ENCODE results near the gene THSD4.

The THSD4 gene

DNA sequence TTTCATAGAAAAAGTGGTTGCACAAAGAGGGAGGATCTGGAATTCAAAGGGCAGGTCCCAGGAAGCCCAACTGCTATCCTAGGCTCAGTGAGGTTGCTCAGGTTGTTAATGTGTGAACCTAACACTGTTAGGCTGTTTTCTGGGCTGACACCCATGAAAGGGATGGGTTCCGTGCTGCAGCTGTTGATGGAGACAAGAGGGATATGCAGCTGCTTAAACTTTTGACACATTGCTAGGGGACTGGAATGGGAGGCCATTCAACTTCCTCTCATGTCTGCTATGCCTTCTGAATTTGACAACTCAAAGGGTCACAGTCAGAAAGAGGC, 497.1 kb downstream of the THSD4 start:
- DNase-seq (ENCODE audit: low read depth in 2 of 2) = no peak

DNA sequence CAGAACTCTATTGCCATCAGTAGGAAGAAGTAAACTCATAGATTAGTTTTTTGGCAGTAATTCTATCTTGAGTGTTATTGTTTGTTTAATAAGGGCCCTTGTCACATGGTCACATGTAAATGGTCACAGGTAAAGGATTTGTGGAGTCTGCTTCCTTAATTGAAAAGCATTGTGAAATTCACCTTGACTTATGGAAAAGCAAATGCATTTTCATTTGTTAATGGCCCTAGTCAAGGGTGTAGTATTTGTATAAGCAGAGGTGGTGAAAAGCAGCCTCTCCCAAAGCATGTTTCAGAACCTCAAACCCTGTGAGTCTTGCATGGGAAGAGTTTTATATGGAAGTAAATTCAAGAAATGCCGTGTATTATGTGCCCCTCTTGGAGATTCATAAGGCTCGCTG, 497.6 kb downstream of the THSD4 start:
- DNase-seq (ENCODE audit: low read depth in 2 of 2) = no peak

DNA sequence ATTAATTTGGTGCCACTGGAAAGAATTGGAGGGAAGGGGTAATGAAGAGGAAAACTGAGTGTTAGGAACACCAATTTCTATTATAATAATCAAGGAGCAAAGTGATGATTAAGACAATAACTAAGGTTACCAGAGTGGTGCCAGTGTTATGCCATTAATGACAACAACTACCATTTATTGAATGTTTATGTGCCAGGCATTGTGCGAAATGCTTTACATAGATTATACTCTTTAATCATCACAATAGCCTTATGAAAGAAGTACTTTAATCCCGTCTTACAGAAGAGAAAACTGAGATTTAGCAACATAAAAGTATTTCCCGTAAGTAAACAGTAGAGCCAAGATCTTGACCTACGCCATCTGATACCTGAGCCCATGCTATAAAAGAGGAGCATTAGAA, 507.8 kb downstream of the THSD4 start:
- DNase-seq (ENCODE audit: low read depth in 2 of 2) = no peak

DNA sequence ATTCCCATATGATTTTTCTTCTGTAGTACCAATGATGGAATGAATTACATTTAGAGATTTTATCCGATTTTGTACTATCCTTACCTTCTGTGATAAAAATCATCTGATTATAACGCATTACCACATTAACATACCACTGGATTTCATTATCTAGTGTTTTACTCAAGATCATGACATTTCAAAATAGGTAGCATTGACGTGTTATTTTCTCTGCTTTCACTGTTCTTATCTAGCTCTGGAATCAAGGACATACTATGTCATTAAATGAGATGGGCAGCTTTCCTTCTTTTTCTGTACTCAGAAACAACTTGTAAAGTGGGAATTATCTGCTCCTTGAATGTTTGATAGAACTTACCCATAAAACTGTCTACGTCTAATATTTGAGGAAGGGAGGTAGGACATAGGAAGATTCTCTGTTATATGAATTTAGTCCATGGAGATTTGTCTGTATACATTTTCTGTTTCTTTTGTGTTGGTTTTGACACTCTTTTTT, 511.4 kb downstream of the THSD4 start:
- DNase-seq (ENCODE audit: low read depth in 2 of 2) = no peak

DNA sequence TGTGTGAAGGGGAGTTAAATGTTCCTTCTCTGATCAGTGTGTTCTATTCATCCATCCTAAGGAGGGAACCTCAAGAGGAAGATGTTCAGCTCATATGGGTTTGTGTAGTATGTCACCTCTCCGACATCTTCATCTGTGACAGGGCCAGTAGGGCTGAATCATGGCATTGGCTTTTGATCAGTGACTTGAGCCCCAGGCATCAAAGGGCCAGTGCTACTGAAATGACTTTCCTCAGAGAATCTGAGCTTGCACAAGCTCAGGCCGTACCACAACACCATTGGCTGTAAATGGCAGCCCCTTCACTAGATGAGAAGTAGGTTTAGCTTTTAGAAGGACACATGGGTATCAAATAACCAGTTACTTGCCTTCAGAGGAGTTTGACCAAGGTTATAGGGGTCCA, 511.9 kb downstream of the THSD4 start:
- DNase-seq (ENCODE audit: low read depth in 2 of 2) = no peak

DNA sequence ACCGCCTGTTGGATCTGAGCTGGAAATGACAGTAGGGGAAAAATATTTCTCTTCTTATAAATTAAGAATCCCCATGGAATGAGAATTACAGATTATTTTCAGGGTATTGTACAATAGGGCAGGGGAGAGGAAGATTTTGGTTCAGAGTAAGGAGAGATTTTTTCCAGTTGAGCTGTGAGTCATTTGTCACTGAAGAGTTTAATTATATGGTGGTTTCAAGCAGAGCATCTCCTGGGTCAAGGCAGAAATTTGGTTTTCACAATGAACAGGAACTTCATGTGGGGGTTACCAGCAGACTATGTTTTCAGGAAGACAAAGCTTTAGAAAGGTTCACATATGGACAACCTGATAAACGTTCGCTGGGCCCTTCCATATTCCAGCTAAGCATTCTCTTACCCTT, 512.3 kb downstream of the THSD4 start:
- DNase-seq (ENCODE audit: low read depth in 2 of 2) = no peak

DNA sequence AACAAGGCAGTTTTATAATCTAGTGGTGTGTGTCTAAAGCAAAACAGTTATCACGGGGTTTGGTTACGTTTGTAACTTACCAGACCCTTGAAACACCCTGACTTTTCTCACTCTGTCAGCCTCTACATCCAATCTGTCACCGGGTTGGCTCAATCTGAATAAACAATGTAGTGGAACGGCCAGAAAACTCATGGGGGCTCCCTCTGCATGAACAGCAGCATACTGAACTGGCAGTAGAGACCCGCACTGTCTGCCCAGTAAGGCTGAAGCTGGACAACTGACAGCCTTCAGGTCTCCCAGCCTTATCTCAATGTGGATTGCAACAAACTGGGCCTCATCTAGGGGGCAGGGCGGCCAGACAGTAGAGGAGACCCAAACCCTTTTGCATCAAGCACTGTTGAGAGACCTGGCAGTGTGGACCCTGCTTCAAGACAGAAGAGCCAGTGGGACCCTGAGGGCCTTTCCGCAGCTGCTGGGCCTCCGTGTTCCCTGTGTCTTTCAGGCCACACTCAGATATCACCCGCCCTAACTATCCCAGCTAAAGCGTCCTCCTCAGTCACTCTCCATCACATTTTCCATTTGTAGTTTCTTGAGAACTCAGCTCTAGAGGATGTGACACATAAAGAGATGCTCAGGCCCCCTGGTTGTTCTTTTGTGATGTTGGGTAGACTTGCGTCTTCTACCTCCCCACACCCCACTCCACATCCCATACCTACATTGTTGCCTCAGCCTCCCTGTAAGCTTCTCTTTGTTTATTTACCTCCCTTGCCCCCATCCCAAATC, 513.9 kb downstream of the THSD4 start:
- no peak for DNase-seq (ENCODE audit: low read depth in 2 of 2)

DNA sequence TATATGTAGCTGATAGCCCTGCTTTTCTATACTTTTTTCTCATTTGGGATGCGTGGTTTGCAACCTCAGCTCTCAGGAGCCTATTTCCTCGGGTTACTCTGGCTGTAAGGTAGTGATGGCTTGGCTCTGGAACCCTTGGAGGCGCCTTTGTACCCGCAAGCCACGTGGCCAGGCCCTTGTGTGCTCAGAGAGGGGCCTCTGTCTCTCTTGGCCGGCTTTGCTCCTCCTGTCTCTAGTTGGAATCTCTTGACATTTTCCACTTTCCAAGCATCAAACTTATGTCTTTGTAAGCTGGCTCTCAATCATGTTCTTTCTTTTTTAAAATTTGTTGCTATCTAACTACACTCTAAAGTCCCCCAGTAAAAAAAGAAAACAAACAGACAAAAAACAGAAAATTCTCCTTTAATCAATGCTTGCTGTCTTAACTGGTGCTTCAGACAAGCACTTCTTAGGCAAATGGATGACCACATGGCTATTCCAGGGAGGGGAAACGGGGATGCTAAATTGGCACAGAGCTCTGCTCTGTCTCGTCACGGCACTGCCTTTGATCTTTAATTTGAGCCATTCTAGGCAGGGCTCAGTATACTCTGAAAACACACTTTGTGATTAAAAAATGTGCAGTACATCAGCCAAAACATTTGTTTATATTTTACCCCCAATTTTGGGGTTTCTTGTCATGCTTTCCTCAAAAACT, 514.7 kb downstream of the THSD4 start:
- DNase-seq (ENCODE audit: low read depth in 2 of 2) = no peak

DNA sequence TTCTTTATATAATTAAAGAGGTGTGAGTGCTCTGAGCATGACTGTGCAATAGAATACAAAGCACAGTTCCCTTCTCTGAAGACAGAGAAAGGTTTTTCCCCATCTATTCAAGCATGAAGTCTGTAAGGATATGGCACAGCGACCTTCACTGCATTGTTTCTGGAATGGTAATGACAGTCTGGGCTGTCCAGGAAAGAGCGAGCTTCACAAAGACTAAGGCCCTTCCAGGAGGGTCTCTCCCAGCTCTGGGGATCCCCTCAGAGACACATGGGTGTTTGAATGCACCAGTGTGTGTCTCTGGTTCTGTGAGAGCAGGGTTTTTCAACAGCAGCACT, 515.2 kb downstream of the THSD4 start:
- DNase-seq (ENCODE audit: low read depth in 2 of 2) = no peak

DNA sequence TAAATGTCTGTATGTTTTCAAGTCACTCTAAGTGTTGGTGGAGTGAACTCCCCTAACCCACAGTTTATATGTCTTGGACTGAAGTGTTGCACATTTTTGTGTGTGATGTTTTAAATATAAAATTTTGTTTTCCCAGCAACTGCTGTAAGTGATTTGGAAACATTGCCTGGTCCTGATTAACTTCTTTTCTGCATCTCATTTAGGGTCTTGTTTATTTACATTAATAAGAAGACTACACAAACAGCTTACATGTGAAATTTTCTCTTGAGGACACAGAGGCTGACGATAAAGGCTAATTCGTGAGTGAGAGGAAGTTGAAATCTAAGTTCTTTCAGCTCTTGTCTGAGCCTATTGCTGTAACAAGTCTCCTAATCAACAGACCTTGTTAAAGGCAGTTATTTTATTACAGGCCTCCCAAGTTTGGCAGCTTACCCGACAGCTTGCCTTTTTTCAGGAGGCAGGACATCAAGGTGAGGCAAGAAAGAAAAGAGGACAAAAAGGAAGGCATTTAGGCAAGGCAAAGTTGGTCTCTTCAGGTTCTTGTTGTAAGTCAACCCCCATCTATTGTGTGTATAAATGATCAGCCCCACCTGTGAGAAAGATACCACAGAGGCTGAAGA, 517.4 kb downstream of the THSD4 start:
- DNase-seq (ENCODE audit: low read depth in 2 of 2) = no peak

DNA sequence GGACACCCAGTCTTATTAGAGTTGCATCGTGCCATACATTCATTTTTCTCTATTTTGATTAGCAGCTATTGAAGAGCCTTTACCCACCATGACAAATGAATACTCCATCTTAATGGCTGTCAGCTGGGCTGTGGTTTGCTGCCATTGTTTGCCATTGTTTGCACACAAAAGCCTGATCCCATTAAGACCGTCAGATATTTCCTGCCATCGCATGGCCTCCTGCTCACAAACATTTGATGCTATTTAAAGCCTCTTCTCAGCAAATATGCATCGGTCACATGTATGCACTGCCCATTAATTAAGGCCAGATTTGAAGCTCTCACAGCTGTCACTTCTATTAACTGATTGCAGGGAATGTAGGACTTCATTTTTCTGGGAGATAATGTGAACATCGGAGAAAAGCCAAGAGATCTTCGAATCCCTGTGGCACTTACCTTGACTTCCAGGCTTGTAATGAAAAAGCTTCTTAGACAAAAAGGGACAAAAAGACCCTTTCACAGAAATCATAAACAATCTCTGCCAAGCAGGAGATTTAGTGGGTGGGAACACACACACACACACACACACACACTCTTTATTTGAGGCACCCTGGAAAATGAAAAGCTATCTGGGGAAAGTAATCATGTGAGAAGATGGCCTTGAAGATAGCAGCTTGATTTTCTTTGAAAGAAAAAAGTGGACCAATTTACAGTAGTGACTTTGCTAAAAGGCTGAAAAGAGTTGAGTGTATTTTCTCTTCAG, 519.7 kb downstream of the THSD4 start:
- DNase-seq (ENCODE audit: low read depth in 2 of 2) = no peak

DNA sequence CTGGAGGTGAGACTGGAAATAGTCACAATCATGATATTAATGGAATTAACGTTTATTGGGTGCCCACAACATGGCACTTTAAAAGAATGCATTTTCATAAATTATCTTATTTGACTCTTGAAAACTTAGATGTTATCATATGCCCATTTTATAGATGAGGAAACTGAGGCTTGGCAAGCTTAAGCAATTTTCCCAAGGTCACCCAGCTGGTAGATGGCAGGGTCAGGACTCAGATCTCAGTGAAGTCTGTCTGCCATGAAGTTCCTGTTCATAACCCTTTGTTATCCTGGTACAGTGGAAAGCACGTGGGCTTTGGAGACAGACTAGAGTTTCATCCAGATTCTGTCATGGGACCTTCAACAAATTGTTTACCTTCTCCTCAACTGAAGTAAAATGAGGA, 520.5 kb downstream of the THSD4 start:
- no peak for DNase-seq (ENCODE audit: low read depth in 2 of 2)

DNA sequence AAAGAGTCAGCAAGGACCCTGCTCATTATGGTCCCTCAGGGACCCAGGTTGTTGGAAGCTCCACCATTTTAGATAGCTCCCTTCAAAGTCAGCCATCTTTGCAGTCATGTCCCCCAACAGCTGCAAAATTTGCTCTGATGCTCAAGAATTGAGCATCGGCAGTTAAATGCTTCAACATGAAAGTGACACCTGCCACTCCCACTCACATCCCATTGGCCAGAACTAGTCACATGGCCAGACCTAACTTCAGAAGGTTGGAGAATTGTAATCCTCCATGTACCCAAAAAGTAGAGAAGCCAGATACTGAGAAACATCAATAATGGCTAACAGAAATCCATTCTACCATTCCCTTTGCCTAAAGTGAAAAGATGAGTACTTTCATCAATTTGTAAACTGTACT, 523.6 kb downstream of the THSD4 start:
- no peak for DNase-seq (ENCODE audit: low read depth in 2 of 2)

DNA sequence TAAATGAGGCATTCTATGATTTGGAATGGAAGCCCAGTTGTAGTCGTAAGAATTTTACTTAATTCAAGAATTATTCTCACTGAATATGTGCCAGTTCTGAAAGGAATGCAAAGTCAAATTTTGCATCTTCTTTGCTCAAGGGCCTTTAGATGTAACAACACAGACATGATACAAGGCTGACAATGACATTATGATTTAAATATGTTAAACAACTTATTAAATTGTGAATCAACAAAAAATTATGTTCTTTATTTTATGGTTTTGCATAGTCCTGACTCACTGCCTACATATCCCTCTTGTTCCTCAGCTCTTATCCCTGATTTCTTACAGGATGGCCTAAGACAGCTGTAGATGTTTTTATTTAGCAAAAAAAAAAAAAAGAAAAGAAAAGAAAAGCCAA, 524.2 kb downstream of the THSD4 start:
- DNase-seq (ENCODE audit: low read depth in 2 of 2) = no peak

DNA sequence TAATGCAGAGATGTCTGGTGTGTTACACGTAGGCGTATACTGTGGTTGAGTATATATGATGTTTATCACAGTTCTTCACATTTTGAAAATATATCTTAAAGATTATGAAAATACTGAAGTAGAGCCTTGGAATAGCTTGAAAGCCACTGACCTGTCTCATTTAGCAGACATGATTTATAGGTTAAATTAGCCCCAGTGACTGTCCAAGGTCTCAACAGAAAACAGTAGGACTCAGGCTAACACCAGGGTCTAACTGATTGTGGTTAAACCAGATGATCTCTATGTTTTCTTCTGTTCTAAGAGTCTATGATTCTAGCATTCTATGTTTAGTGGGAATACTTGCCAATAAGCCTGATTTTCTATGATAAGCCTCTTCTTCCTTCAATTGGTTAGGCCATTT, 528.6 kb downstream of the THSD4 start:
- no peak for DNase-seq (ENCODE audit: low read depth in 2 of 2)

DNA sequence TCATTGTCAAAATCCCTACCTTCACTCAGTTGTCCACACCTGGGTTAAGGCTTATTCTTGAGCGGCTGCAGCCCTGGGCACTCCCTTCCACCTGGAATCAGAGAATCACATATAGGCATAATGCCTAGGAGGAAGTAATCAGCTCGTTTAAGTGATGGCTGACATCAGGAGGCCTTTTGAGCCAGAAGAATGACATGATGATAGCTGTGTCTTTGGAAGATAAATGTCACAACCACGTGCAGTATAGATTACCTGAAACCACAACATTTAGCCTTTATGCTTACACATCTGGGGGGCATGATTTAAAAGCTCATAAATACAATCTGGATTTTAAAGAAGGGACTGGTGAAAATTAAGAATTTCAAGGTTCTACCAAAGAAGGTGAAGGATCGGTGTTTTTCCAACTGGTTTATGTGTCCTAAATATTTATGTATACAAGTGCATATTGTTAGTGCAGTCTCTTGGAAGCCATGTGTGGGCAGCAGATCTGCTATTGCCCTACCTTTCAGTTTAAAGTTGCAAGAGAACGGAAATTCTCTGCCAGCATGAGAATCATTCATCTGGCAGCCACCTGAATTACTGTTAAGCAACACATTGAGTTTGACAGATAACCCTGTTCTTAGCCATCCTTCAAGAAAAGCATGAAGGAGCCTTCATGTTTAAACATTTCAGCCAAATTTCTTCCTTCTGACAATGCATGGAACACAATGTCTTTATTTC, 531.7 kb downstream of the THSD4 start:
- DNase-seq (ENCODE audit: low read depth in 2 of 2) = no peak

DNA sequence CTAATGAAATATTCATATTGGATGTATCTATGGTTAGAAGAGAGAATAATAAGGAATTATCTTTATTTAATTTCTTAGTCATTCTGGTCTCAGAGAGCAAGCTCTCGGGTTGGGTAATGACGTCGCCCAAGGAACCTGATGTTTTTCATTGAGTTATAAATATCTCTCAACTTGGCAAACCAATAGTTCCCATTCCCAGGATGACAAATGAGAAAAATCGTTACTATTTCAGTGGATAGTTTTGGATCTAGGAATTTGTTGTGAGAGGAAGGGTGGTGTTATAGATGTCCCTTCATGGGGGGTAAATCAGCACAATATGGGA, 532.2 kb downstream of the THSD4 start:
- DNase-seq (ENCODE audit: low read depth in 2 of 2) = no peak

DNA sequence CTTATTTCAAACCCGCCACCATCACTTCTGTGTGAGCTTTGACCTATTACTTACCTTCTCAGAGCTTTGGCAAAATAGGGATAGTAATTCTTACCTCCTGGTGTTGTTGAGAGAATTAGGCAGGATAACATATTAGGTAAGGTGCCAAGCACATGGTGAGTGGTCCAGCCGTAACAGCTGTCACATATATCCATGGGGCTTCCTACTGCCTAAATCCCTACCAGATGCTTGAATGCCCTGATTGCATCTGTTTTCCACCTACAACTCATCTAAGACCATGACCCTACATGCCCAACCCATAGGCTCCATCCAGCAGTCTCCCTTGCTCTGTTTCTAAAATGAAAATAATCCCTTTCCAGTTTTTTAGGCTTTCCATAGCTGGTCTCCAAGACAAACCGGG, 532.8 kb downstream of the THSD4 start:
- no peak for DNase-seq (ENCODE audit: low read depth in 2 of 2)

DNA sequence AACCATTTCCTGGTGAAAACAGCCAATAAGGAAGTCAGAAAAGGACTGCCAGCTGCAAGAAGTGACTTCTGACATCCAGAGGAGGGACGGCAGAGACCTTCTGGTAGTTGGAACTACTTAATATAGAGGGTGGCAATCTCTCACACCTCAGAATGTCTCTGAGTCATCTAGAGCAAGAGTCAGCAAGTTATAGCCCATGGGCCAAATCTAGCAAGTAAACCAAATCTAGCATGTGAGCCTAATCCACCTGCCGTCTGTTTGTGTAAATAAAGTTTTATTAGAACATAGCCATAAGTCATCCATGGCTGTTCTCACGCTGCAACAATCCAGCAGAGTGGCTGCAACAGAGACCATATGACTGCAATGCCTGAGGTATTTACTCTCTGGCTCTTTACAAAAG, 534.6 kb downstream of the THSD4 start:
- no peak for DNase-seq (ENCODE audit: low read depth in 2 of 2)

DNA sequence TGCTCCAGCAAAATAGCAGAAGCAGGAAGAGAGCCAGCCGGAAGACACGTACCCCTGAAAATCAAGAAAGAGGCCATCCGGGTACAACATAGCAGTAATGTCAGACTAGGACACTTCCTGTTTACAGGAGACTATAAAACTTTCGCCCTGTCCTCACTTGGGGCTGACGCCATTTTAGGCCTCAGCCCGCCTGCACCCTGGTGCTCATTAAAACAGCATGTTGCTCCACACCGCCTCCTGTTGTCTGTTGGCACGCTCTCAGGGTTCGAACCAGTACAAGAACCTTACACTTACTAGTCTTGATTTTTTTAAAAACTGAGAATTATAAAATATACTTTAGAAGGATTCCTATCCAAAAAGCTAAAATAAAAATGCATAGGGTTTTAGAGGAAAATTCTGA, 535.3 kb downstream of the THSD4 start:
- DNase-seq (ENCODE audit: low read depth in 2 of 2) = no peak

DNA sequence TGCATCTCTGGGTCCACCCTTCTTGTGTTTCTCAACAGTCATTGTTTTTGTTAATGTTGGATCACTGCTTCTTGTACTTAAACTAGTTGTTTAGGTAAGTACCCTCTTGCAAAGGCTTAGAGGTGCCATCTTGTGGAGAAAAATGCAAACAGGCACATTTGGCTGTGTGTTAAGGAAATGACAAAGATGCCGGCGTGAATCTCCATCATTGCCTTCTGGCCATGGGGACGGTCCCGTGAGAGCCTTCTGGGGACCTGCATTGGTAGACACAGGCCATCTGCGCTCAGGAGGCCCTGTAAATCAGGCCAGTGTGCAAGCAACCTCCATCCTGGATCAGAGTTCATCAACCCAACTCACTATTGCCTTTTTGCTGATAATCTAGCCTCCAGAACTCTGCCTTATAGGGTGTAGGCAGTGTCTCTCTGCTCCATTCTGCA, 536.5 kb downstream of the THSD4 start:
- no peak for DNase-seq (ENCODE audit: low read depth in 2 of 2)
